ENCODE data around the gene FMNL2. TPM values are rescaled to one million over a fixed set of nuclear protein-coding genes. Genes with fewer than 3 reads are reported as not detected.

The FMNL2 gene
- total RNA-seq, 4 donors from 2014 or later: 34.6 to 62.1 (median 51.3) TPM

- no peak for ATAC-seq (ENCODE audit: low FRiP score)
- no peak for TF ChIP-seq CTCF (IDR thresholded peaks at IDR 0.05)
- DNase-seq (ENCODE audit: low spot score): no peak
Measured at GRCh38 chr2:152437276-152438108, 102.5 kb downstream of the FMNL2 start.

- TF ChIP-seq CTCF (IDR thresholded peaks at IDR 0.05): no peak
- DNase-seq (ENCODE audit: low spot score) (no peak), ATAC-seq (ENCODE audit: low FRiP score) (no peak)
Measured at GRCh38 chr2:152440049-152440448, 105.1 kb downstream of the FMNL2 start.

GRCh38 chr2:152440460-152440859, 105.5 kb downstream of the FMNL2 start:
- DNase-seq (ENCODE audit: low spot score) (no peak), ATAC-seq (ENCODE audit: low FRiP score) (no peak)
- TF ChIP-seq CTCF (IDR thresholded peaks at IDR 0.05): no peak

GRCh38 chr2:152441961-152442360, 107.0 kb downstream of the FMNL2 start:
- TF ChIP-seq CTCF (IDR thresholded peaks at IDR 0.05): no peak
- no peak for DNase-seq (ENCODE audit: low spot score)
- ATAC-seq (ENCODE audit: low FRiP score): no peak

- DNase-seq (ENCODE audit: low spot score): no peak
- no peak for ATAC-seq (ENCODE audit: low FRiP score)
- no peak for TF ChIP-seq CTCF (IDR thresholded peaks at IDR 0.05)
Measured at GRCh38 chr2:152443771-152444170, 108.8 kb downstream of the FMNL2 start.

- DNase-seq (ENCODE audit: low spot score) (no peak), ATAC-seq (ENCODE audit: low FRiP score) (no peak)
- no peak for TF ChIP-seq CTCF (IDR thresholded peaks at IDR 0.05)
Measured at GRCh38 chr2:152444448-152444847, 109.5 kb downstream of the FMNL2 start.

- TF ChIP-seq CTCF (IDR thresholded peaks at IDR 0.05): no peak
- ATAC-seq (ENCODE audit: low FRiP score): no peak
- DNase-seq (ENCODE audit: low spot score): no peak
Measured at GRCh38 chr2:152445375-152445774, 110.4 kb downstream of the FMNL2 start.

All from omental fat pad (tissue), 4 donors.